GM10266 (cell line): ENCODE data around the gene PACSIN2.
"Not testable (repeated sequence)": the region's sequence is repeated elsewhere in the genome, so short reads cannot be mapped to it uniquely, and the experiment has no call there.

Experiments used
- DNase-seq: peaks from one replicate; pipeline ENCODE4 v3.0.0; 2012; ENCODE audit errors: extremely low spot score
- TF ChIP-seq, protein P1 (sequence below): IDR thresholded peaks from 2 replicates; pipeline ENCODE4 v1.5.1; 2012; ENCODE audit warnings: mild to moderate bottlenecking, low read depth; ENCODE audit not compliant: control insufficient read depth, insufficient read depth; ENCODE audit errors: missing control alignments

Gene PACSIN2

DNA sequence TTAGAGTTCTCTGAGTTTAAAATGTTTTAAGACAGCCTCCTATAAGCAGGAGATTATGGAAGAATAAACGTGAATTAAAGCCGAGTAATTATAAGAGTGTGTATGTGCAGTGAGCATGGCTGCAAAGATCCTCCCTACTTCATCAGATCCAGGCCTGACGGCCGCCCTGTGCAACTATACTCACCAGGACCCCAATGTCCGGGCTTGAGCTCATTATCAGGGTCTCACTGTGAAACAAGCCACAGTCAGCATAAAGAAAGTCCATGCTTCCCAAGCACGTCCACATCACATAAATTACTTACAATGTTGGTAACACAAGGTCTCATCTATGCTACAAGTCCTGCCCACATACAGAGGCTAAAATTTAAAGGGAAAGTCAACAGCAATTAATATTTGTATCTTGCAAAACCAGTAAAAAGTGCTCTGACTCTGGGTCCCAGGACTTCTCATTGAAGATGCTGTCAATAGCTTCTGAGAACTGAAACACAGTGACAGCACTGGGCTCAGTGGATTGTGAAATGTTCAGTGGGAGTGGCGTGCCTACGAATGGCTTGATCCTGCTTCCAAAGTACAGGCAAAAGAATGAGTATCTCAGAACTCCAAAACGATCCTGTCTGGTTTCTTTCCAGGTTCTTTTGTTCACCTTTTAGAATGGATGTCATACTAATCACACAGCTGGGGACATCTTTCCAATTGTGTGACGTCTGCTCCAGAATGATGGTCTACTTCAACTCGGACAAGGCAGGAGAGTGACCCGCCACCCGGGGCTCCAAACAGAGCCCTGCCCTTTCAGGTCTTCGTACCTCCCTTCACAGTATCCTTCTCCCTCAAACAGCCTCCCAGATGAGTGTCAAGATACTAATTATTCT, 85.7 kb downstream of the PACSIN2 start:
- peak; percentile 49 for DNase-seq
- TF ChIP-seq, protein P1, sequence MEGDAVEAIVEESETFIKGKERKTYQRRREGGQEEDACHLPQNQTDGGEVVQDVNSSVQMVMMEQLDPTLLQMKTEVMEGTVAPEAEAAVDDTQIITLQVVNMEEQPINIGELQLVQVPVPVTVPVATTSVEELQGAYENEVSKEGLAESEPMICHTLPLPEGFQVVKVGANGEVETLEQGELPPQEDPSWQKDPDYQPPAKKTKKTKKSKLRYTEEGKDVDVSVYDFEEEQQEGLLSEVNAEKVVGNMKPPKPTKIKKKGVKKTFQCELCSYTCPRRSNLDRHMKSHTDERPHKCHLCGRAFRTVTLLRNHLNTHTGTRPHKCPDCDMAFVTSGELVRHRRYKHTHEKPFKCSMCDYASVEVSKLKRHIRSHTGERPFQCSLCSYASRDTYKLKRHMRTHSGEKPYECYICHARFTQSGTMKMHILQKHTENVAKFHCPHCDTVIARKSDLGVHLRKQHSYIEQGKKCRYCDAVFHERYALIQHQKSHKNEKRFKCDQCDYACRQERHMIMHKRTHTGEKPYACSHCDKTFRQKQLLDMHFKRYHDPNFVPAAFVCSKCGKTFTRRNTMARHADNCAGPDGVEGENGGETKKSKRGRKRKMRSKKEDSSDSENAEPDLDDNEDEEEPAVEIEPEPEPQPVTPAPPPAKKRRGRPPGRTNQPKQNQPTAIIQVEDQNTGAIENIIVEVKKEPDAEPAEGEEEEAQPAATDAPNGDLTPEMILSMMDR = no peak

GRCh38 chr22:42927966-42928365, 87.0 kb downstream of the PACSIN2 start:
- DNase-seq = no peak
- TF ChIP-seq, protein P1 = no peak

- no peak for DNase-seq
These were observed 88.2 kb downstream of the PACSIN2 start for GRCh38 chr22:42926768-42927167.

GRCh38 chr22:42926104-42926503, 88.8 kb downstream of the PACSIN2 start:
- no peak for DNase-seq
- TF ChIP-seq, protein P1 = no peak

More at GRCh38 chr22:42926768-42927167, 88.2 kb downstream of the PACSIN2 start:
- TF ChIP-seq, protein P1 = no peak

DNA sequence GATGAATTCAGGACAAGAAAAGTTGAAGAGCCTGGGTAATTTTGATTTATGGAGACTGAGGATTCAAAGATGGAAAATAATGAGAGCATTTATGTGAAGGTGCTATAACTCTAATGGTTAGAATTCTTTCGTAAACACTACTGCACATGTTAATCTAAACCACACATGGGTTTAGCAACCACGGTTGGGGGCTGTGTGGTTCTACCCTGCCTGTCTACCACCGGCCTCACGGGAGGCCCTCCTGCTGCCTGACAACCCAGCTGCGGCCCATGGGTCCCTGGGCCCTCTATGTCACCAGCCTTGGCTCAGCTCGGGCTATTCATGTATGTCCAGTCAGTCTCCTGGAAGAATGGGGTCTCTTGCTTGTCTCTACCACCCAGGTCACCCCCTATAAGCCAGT, 89.4 kb downstream of the PACSIN2 start:
- TF ChIP-seq, protein P1 = no peak
- no peak for DNase-seq

- not testable (repeated sequence) for DNase-seq
These were observed 89.9 kb downstream of the PACSIN2 start for GRCh38 chr22:42925031-42925430.

- DNase-seq = no peak
- TF ChIP-seq, protein P1 = no peak
These were observed 90.5 kb downstream of the PACSIN2 start for GRCh38 chr22:42924436-42924835.
